Endothelial cell of umbilical vein (primary cell): ENCODE measurements around the gene GSTA2.

Experiments
- EZH2 ChIP-seq: IDR thresholded peaks from 2 replicates; pipeline ENCODE4 v1.6.1; 2012; ENCODE audit warnings: borderline replicate concordance, low read depth, mild to moderate bottlenecking, moderate library complexity, low read length, inconsistent platforms; ENCODE audit not compliant: severe bottlenecking
- POLR2A ChIP-seq: IDR thresholded peaks from 2 replicates; pipeline ENCODE4 v1.6.1; 2012; ENCODE audit warnings: low read depth, mild to moderate bottlenecking, control low read depth, low read length

- TF ChIP-seq EZH2, result no peak
- TF ChIP-seq POLR2A, result no peak
Observed at GRCh38 chr6:52745764-52746201, 17.5 kb downstream of the GSTA2 start.
